Measurements from ENCODE around the gene MAPK14.

The MAPK14 gene

GRCh38 chr6:36038120-36038876 lies 10.7 kb downstream of the MAPK14 start:
- DNase-seq (ENCODE audit: low read depth): no peak

- DNase-seq (ENCODE audit: low read depth): no peak
Observed at GRCh38 chr6:36039112-36039511, 11.5 kb downstream of the MAPK14 start.

GRCh38 chr6:36040958-36041357 lies 13.3 kb downstream of the MAPK14 start:
- DNase-seq (ENCODE audit: low read depth): no peak

- no peak for DNase-seq (ENCODE audit: low read depth)
Observed at GRCh38 chr6:36042618-36043260, 15.1 kb downstream of the MAPK14 start.

- no peak for DNase-seq (ENCODE audit: low read depth)
Observed at GRCh38 chr6:36049582-36049981, 22.0 kb downstream of the MAPK14 start.

GRCh38 chr6:36050305-36050704 lies 22.7 kb downstream of the MAPK14 start:
- no peak for DNase-seq (ENCODE audit: low read depth)

- DNase-seq (ENCODE audit: low read depth): no peak
Observed at GRCh38 chr6:36050947-36051710, 23.5 kb downstream of the MAPK14 start.

- DNase-seq (ENCODE audit: low read depth): no peak
Observed at GRCh38 chr6:36052097-36052496, 24.5 kb downstream of the MAPK14 start.

GRCh38 chr6:36053878-36054277 lies 26.3 kb downstream of the MAPK14 start:
- DNase-seq (ENCODE audit: low read depth): no peak

GRCh38 chr6:36054415-36054814 lies 26.8 kb downstream of the MAPK14 start:
- DNase-seq (ENCODE audit: low read depth): no peak

- DNase-seq (ENCODE audit: low read depth): no peak
Observed at GRCh38 chr6:36054956-36055355, 27.3 kb downstream of the MAPK14 start.

- no peak for DNase-seq (ENCODE audit: low read depth)
Observed at GRCh38 chr6:36056178-36056577, 28.6 kb downstream of the MAPK14 start.

- no peak for DNase-seq (ENCODE audit: low read depth)
Observed at GRCh38 chr6:36061236-36061635, 33.6 kb downstream of the MAPK14 start.

- no peak for DNase-seq (ENCODE audit: low read depth)
Observed at GRCh38 chr6:36062247-36062646, 34.6 kb downstream of the MAPK14 start.

- no peak for DNase-seq (ENCODE audit: low read depth)
Observed at GRCh38 chr6:36063318-36064060, 35.9 kb downstream of the MAPK14 start.

GRCh38 chr6:36064770-36065396 lies 37.3 kb downstream of the MAPK14 start:
- no peak for DNase-seq (ENCODE audit: low read depth)

- no peak for DNase-seq (ENCODE audit: low read depth)
Observed at GRCh38 chr6:36065916-36066315, 38.3 kb downstream of the MAPK14 start.

- no peak for DNase-seq (ENCODE audit: low read depth)
Observed at GRCh38 chr6:36066817-36067216, 39.2 kb downstream of the MAPK14 start.

GRCh38 chr6:36067374-36068011 lies 39.9 kb downstream of the MAPK14 start:
- DNase-seq (ENCODE audit: low read depth): no peak

GRCh38 chr6:36068012-36068392 lies 40.4 kb downstream of the MAPK14 start:
- DNase-seq (ENCODE audit: low read depth): no peak

GRCh38 chr6:36068586-36068985 lies 41.0 kb downstream of the MAPK14 start:
- DNase-seq (ENCODE audit: low read depth): no peak
